WTC11 (cell line): ENCODE measurements around the gene ETV1.

ENCODE experiments used
- CTCF ChIP-seq: fragments of 200-600 bp; IDR thresholded peaks from 2 replicates; pipeline ENCODE4 v1.8.0; 2022; ENCODE audit warnings: antibody characterized with exemption
- MAX ChIP-seq: sonication (generic); formaldehyde crosslinking; IDR thresholded peaks from 2 replicates; pipeline ENCODE4 v1.8.0; 2022; ENCODE audit warnings: mild to moderate bottlenecking, missing genetic modification reagents

GRCh38 chr7:14021069-14021468, 31.6 kb upstream of the ETV1 start:
- TF ChIP-seq CTCF = no peak
- no peak for TF ChIP-seq MAX (CRISPR knock-in tag)
